Stimulated activated CD8-positive, alpha-beta memory T cell treated with anti-CD3 and anti-CD28 coated beads, Interleukin-15, amount 100 ng/mL, for 4 hours (primary cell): ENCODE measurements around the gene FLNB.

Experiments used
- DNase-seq, 2 donors: peaks; one replicate each; pipeline ENCODE4 v3.0.0-alpha.2; 2020; ENCODE audit warnings: low read depth in 2 of 2

Gene FLNB

GRCh38 chr3:58008141-58009025 lies at the start of gene FLNB:
Gene FLNB, plus strand, starts transcription at chr3:58008422. Its CDS starts 143 bp downstream, at chr3:58008565.
- DNase-seq, result peak; percentile 53 to 57

- DNase-seq, result no peak
Measured at GRCh38 chr3:57958642-57959422, 49.4 kb upstream of the FLNB start.

- no peak for DNase-seq
Measured at GRCh38 chr3:57959423-57960173, 48.6 kb upstream of the FLNB start.

- DNase-seq, result no peak
Measured at GRCh38 chr3:57960174-57960505, 48.1 kb upstream of the FLNB start.

- no peak for DNase-seq
Measured at GRCh38 chr3:57961177-57961827, 46.9 kb upstream of the FLNB start.

- DNase-seq, result no peak
Measured at GRCh38 chr3:57961828-57962447, 46.3 kb upstream of the FLNB start.

- DNase-seq, result no peak
Measured at GRCh38 chr3:57962448-57962834, 45.8 kb upstream of the FLNB start.

- DNase-seq, result no peak
Measured at GRCh38 chr3:57963811-57964346, 44.3 kb upstream of the FLNB start.

- DNase-seq, result no peak
Measured at GRCh38 chr3:57966829-57967228, 41.4 kb upstream of the FLNB start.

- no peak for DNase-seq
Measured at GRCh38 chr3:57967590-57967989, 40.6 kb upstream of the FLNB start.

GRCh38 chr3:57968501-57968900 lies 39.7 kb upstream of the FLNB start:
- DNase-seq, result no peak

- no peak for DNase-seq
Measured at GRCh38 chr3:57971975-57972374, 36.2 kb upstream of the FLNB start.

- DNase-seq, result no peak
Measured at GRCh38 chr3:57972531-57973111, 35.6 kb upstream of the FLNB start.

- no peak for DNase-seq
Measured at GRCh38 chr3:57973715-57974477, 34.3 kb upstream of the FLNB start.

GRCh38 chr3:57974796-57975388 lies 33.3 kb upstream of the FLNB start:
- no peak for DNase-seq

- no peak for DNase-seq
Measured at GRCh38 chr3:57977818-57978235, 30.4 kb upstream of the FLNB start.

GRCh38 chr3:57978316-57978715 lies 29.9 kb upstream of the FLNB start:
- DNase-seq, result no peak

GRCh38 chr3:57980416-57980815 lies 27.8 kb upstream of the FLNB start:
- DNase-seq, result no peak

GRCh38 chr3:57981483-57982087 lies 26.6 kb upstream of the FLNB start:
- no peak for DNase-seq
